Breast epithelium (tissue), 4 donors: ENCODE measurements around the gene KLHL10. TPM values are rescaled to one million over a fixed set of nuclear protein-coding genes. Genes with fewer than 3 reads are reported as not detected.
"Not testable (repeated sequence)": the region's sequence is repeated elsewhere in the genome, so short reads cannot be mapped to it uniquely, and the experiment has no call there.

Experiments used
- DNase-seq, 2 donors: peaks; one replicate each; pipeline ENCODE4 v3.0.0-alpha.2; 2019; ENCODE audit warnings: low spot score in 2 of 2
- H3K27ac ChIP-seq, 2 donors: fragments of 200-600 bp; sonication (generic) in 1 of 2; one replicate each; pipeline ENCODE4 v1.5.1; 2016 to 2019; ENCODE audit warnings: mild to moderate bottlenecking in 1 of 2
- H3K27me3 ChIP-seq, 2 donors: fragments of 200-600 bp; sonication (generic) in 1 of 2; one replicate each; pipeline versions ENCODE4 v1.5.1 to v1.6.0; 2017 to 2019; ENCODE audit warnings: control low read depth in 1 of 2, mild to moderate bottlenecking in 1 of 2
- H3K36me3 ChIP-seq: fragments of 200-600 bp; one replicate; pipeline ENCODE4 v1.5.1; 2019
- H3K4me1 ChIP-seq, 2 donors: fragments of 200-600 bp; sonication (generic); one replicate each; pipeline ENCODE4 v1.5.1; 2016 to 2019; ENCODE audit warnings: control low read depth in 1 of 2
- H3K4me3 ChIP-seq, 3 donors: fragments of 200-600 bp; sonication (generic); 1 replicate in 2 of 3; 2 replicates in 1 of 3; pipeline ENCODE4 v1.5.1; 2016 to 2019; ENCODE audit warnings: mild to moderate bottlenecking in 3 of 3, moderate library complexity in 2 of 3
- H3K9me3 ChIP-seq, 2 donors: fragments of 200-600 bp; sonication (generic) in 1 of 2; one replicate each; pipeline ENCODE4 v1.5.1; 2016 to 2019; ENCODE audit warnings: control low read depth in 1 of 2
- CTCF ChIP-seq, 3 donors: fragments of 450-650 bp; IDR thresholded peaks; one replicate each; pipeline ENCODE4 v1.5.1; 2016 to 2017; ENCODE audit warnings: antibody characterized with exemption in 3 of 3, mild to moderate bottlenecking in 3 of 3, moderate library complexity in 3 of 3
- POLR2A ChIP-seq: fragments of 450-650 bp; IDR thresholded peaks from one replicate; pipeline ENCODE4 v1.6.1; 2016; ENCODE audit warnings: antibody characterized with exemption, mild to moderate bottlenecking, moderate library complexity
- POLR2AphosphoS5 ChIP-seq, 3 donors: sonication (generic); formaldehyde crosslinking; IDR thresholded peaks; one replicate each; pipeline ENCODE4 v1.6.1; 2017; ENCODE audit warnings: antibody characterized with exemption in 3 of 3
- intact Hi-C: fragments of 100-400 bp; cut with DNase I; formaldehyde crosslinking; loops from one replicate; pipeline ENCODE4 v1.15.1; 2023; ENCODE audit warnings: low total_unique reads
- total RNA-seq, 3 donors: library from RNA; depleted of rRNA; stranded (reverse); fragments of >200 nt; gene quantifications; one replicate each; pipeline ENCODE4 v1.1.0, GENCODE V29; 2016

The KLHL10 gene
- total RNA-seq, 3 donors from 2014 or later, result 0.80 to 0.88 TPM; not detected in 1

DNA sequence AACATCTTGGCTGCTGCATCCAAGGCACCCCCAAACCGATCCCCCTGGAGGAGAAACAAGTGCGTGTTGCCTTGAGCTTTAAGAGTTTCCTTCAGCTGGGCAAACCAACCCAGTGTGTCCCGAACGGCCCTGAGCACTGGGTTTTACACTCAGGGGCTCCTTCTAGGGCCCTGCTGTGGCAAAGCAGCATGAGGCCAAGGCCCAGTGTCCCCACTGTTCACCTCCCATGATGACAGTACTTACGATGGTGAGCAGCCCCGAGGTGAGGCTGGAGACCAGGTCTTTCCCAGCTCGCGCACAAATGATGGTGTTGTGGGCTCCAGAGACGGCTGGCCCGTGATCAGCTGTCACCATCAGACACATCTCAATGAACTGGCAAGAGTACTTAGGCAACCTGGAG, 34.2 kb downstream of the KLHL10 start:
- Histone ChIP-seq H3K4me3 (no peak overlapping the region), H3K9me3 (no peaks in the 10 kb centered on the region), H3K36me3 (no peaks in the 10 kb centered on the region), H3K4me1 (no peaks in the 10 kb centered on the region), H3K27me3 (no peaks in the 10 kb centered on the region), H3K27ac (no peak overlapping the region)
- no peak for TF ChIP-seq POLR2A
- no peak for TF ChIP-seq CTCF (IDR thresholded peaks at IDR 0.05)
- TF ChIP-seq POLR2AphosphoS5 (IDR thresholded peaks at IDR 0.05), result no peak
- no peak for DNase-seq
- intact Hi-C loops, result no loop called here

DNA sequence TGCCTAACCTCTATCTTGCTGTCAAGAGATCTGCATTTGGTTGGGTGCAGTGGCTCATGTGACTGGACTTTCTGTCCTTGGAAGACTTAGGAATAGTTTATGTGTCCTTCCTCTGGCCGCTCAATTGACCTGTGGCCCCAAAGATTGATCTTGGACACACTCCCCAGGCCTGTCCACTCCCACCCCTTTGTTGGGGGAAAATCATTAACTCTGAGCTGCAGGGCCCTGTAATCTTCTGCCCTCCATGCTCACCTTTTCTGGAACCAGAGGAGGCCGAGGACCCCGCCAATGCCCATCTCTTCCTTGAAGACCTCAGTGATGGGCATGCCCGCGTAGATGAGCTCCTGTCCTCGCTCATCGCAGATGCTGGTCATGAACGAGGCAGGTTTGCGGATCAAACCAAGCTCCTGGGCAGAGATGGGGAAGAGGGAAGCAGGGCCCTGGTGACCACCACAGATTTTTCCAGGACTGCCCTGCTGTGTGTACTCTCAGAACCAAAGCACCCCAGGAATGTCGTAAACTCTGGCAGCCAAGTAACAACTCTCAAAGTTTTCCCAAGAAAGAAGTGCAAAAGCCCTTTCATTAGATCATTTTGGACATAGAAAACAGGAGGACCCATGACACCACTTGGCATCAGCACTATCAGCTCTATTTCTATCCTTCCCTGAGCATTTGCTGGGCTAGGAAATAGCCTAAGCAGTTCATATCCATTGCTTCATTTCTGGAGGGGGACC, 36.1 kb downstream of the KLHL10 start:
- Histone ChIP-seq H3K36me3 (peaks cover 10% of the 10 kb centered on the region), H3K9me3 (no peaks in the 10 kb centered on the region), H3K4me3 (no peak overlapping the region), H3K4me1 (no peaks in the 10 kb centered on the region), H3K27ac (no peak overlapping the region), H3K27me3 (no peaks in the 10 kb centered on the region)
- no peak for DNase-seq
- intact Hi-C loops, result no loop called here
- no peak for TF ChIP-seq POLR2A
- no peak for TF ChIP-seq CTCF (IDR thresholded peaks at IDR 0.05)
- no peak for TF ChIP-seq POLR2AphosphoS5 (IDR thresholded peaks at IDR 0.05)

GRCh38 chr17:41874293-41874670, 36.7 kb downstream of the KLHL10 start:
- H3K4me3 ChIP-seq, H3K27me3 ChIP-seq, DNase-seq, H3K4me1 ChIP-seq, H3K9me3 ChIP-seq, intact Hi-C loops, H3K27ac ChIP-seq: not testable (repeated sequence)
- peaks cover 12% of the 10 kb centered on the region for H3K36me3 ChIP-seq

DNA sequence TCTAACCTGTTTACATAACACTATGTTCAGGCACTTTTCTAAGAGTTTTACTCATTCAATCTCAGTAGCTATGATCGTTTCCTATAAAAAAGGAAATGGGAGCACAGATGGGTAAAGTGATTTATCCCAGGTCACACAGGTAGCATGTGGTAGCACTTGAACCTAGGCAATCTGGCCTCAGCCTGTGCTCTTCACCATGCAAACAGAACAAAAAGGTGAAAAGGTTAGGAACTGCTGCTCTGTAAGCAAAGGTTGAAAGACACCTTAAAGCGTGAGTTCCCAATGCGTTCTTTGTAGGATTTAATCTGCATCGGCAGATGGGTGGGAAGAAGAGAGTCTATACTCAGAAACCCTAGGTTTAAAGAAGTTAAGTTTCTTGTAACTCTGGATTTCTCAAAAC, 42.5 kb downstream of the KLHL10 start:
- TF ChIP-seq POLR2AphosphoS5 (IDR thresholded peaks at IDR 0.05) (no peak), CTCF (IDR thresholded peaks at IDR 0.05) (no peak), POLR2A (no peak)
- Histone ChIP-seq H3K9me3 (no peaks in the 10 kb centered on the region), H3K4me1 (no peaks in the 10 kb centered on the region), H3K27me3 (no peaks in the 10 kb centered on the region), H3K27ac (no peak overlapping the region), H3K36me3 (peaks cover 12% of the 10 kb centered on the region), H3K4me3 (no peak overlapping the region)
- DNase-seq, result no peak
- intact Hi-C loops, result loop anchor here (5.0 kb wide), 1 partner anchor 847 kb away; no protein-coding TSS in a partner anchor

- no peak for DNase-seq
- intact Hi-C loops, result loop anchor here (5.0 kb wide), 1 partner anchor 845 kb away; no protein-coding TSS in a partner anchor
- H3K4me1 ChIP-seq, result no peaks in the 10 kb centered on the region
- H3K9me3 ChIP-seq, result no peaks in the 10 kb centered on the region
- H3K4me3 ChIP-seq, result no peak overlapping the region
- TF ChIP-seq POLR2A (no peak), CTCF (IDR thresholded peaks at IDR 0.05) (no peak), POLR2AphosphoS5 (IDR thresholded peaks at IDR 0.05) (no peak)
- no peaks in the 10 kb centered on the region for H3K27me3 ChIP-seq
- peaks cover 11% of the 10 kb centered on the region for H3K36me3 ChIP-seq
- H3K27ac ChIP-seq, result no peak overlapping the region
Observed at GRCh38 chr17:41882756-41883155, 45.1 kb downstream of the KLHL10 start.
